OCI-LY3 (cell line): ENCODE measurements around the gene BOLL.

ENCODE experiments used
- H2AFZ ChIP-seq: fragments of 200-600, 300-600 bp; shearing (Covaris generic); 2 replicates; pipeline ENCODE4 v1.6.0; 2014; ENCODE audit warnings: antibody characterized with exemption, low read depth, low read length
- H3K27ac ChIP-seq: fragments of 200-600, 300-600 bp; sonication (generic); 2 replicates; pipeline ENCODE4 v1.5.1; 2014; ENCODE audit warnings: mild to moderate bottlenecking, low read length, moderate library complexity, mixed read lengths
- H3K27me3 ChIP-seq: fragments of 200-600, 300-600 bp; sonication (generic); 2 replicates; pipeline ENCODE4 v1.6.1; 2014; ENCODE audit warnings: low read depth, low read length, mixed read lengths
- H3K36me3 ChIP-seq: fragments of 200-600, 300-600 bp; sonication (generic); replicated peaks from 2 replicates; pipeline ENCODE3; 2014; ENCODE audit warnings: low read depth, low read length, mixed read lengths
- H3K4me1 ChIP-seq: fragments of 300-600, 200-600 bp; sonication (generic); 2 replicates; pipeline ENCODE4 v1.6.1; 2014; ENCODE audit warnings: low read length, mixed read lengths
- H3K4me2 ChIP-seq: fragments of 200-600, 300-600 bp; sonication (generic); 2 replicates; pipeline ENCODE4 v1.6.1; 2014; ENCODE audit warnings: low read length, mixed read lengths
- H3K4me3 ChIP-seq: fragments of 300-600, 200-600 bp; sonication (generic); 2 replicates; pipeline ENCODE4 v1.5.1; 2014; ENCODE audit warnings: antibody characterized with exemption, mild to moderate bottlenecking, low read length, moderate library complexity
- H3K79me2 ChIP-seq: fragments of 300-600, 200-600 bp; shearing (Covaris generic); 2 replicates; pipeline ENCODE4 v1.6.1; 2014; ENCODE audit warnings: mild to moderate bottlenecking, low read length, mixed read lengths
- H3K9ac ChIP-seq: fragments of 300-600, 200-600 bp; shearing (Covaris generic); 2 replicates; pipeline ENCODE4 v1.6.0; 2014; ENCODE audit warnings: mild to moderate bottlenecking, low read length, moderate library complexity
- H3K9me3 ChIP-seq: fragments of 200-600, 300-600 bp; shearing (Covaris generic); 2 replicates; pipeline ENCODE4 v1.6.1; 2014; ENCODE audit warnings: low read length, mixed read lengths; ENCODE audit not compliant: insufficient read depth
- H4K20me1 ChIP-seq: fragments of 200-600, 300-600 bp; sonication (generic); 2 replicates; pipeline ENCODE4 v1.6.1; 2016; ENCODE audit warnings: low read length, mixed read lengths; ENCODE audit not compliant: insufficient read depth
- CTCF ChIP-seq: fragments of 200-600, 300-600 bp; sonication (generic); IDR thresholded peaks from 2 replicates; pipeline ENCODE4 v1.5.1; 2014; ENCODE audit warnings: antibody characterized with exemption, low read length, low read depth
- EZH2phosphoT487 ChIP-seq: fragments of 200-600 bp; shearing (Covaris generic); IDR thresholded peaks from 2 replicates; pipeline ENCODE4 v1.6.1; 2018; ENCODE audit warnings: antibody characterized with exemption, mixed run types, low read depth

The BOLL gene

GRCh38 chr2:197822333-197822732 is 37.2 kb upstream of the BOLL start:
- H2AFZ ChIP-seq = no peak overlapping the region

GRCh38 chr2:197821550-197822289 is 36.6 kb upstream of the BOLL start:
- H3K4me1 ChIP-seq = no peaks in the 10 kb centered on the region
- no peaks in the 10 kb centered on the region for H3K79me2 ChIP-seq
- TF ChIP-seq CTCF (no peak), EZH2phosphoT487 (no peak)
- H3K4me3 ChIP-seq = no peak overlapping the region
- no peaks in the 10 kb centered on the region for H4K20me1 ChIP-seq
- H3K4me2 ChIP-seq = no peak overlapping the region
- H2AFZ ChIP-seq = no peak overlapping the region
- no peaks in the 10 kb centered on the region for H3K27me3 ChIP-seq
- no peak overlapping the region for H3K9ac ChIP-seq
- H3K27ac ChIP-seq = no peak overlapping the region
- no peaks in the 10 kb centered on the region for H3K36me3 ChIP-seq
- no peaks in the 10 kb centered on the region for H3K9me3 ChIP-seq

More at GRCh38 chr2:197822333-197822732, 37.2 kb upstream of the BOLL start:
- no peak overlapping the region for H3K9ac ChIP-seq
- no peak overlapping the region for H3K27ac ChIP-seq
- H4K20me1 ChIP-seq = no peaks in the 10 kb centered on the region
- no peak overlapping the region for H3K4me2 ChIP-seq
- H3K9me3 ChIP-seq = no peaks in the 10 kb centered on the region
- no peaks in the 10 kb centered on the region for H3K27me3 ChIP-seq
- H3K4me1 ChIP-seq = no peaks in the 10 kb centered on the region
- no peaks in the 10 kb centered on the region for H3K79me2 ChIP-seq
- TF ChIP-seq EZH2phosphoT487 = no peak
- TF ChIP-seq CTCF = no peak
- no peaks in the 10 kb centered on the region for H3K36me3 ChIP-seq
- H3K4me3 ChIP-seq = no peak overlapping the region

GRCh38 chr2:197814526-197814925 is 29.4 kb upstream of the BOLL start:
- TF ChIP-seq EZH2phosphoT487 = no peak
- no peak for TF ChIP-seq CTCF
- Histone ChIP-seq H3K27ac (no peak overlapping the region), H3K4me3 (no peak overlapping the region), H3K4me1 (peaks cover 3% of the 10 kb centered on the region; the same call in 1 of the 2 replicates), H3K79me2 (no peaks in the 10 kb centered on the region), H2AFZ (no peak overlapping the region; the same call in 1 of the 2 replicates), H3K27me3 (peaks cover 4% of the 10 kb centered on the region; the same call in 1 of the 2 replicates), H3K4me2 (no peak overlapping the region), H3K36me3 (no peaks in the 10 kb centered on the region), H4K20me1 (no peaks in the 10 kb centered on the region), H3K9ac (no peak overlapping the region), H3K9me3 (no peaks in the 10 kb centered on the region)

- no peak overlapping the region for H3K4me2 ChIP-seq
- no peak overlapping the region for H2AFZ ChIP-seq
- H3K36me3 ChIP-seq = no peaks in the 10 kb centered on the region
- H3K9ac ChIP-seq = no peak overlapping the region
- no peaks in the 10 kb centered on the region for H3K9me3 ChIP-seq
- peak; percentile 52 for TF ChIP-seq CTCF
- no peak for TF ChIP-seq EZH2phosphoT487
- H4K20me1 ChIP-seq = no peaks in the 10 kb centered on the region
- peaks cover 16% of the 10 kb centered on the region for H3K27me3 ChIP-seq
- H3K79me2 ChIP-seq = no peaks in the 10 kb centered on the region
- H3K27ac ChIP-seq = no peak overlapping the region
- no peak overlapping the region for H3K4me3 ChIP-seq
- peaks cover 3% of the 10 kb centered on the region; the same call in 1 of the 2 replicates for H3K4me1 ChIP-seq
Measured at GRCh38 chr2:197813093-197813787, 28.1 kb upstream of the BOLL start.
